Ureter (tissue), 1 donor: Measurements from ENCODE around the gene SUSD1. TPM values are rescaled to one million over a fixed set of nuclear protein-coding genes. Genes with fewer than 3 reads are reported as not detected.
"Not testable (repeated sequence)": the region's sequence is repeated elsewhere in the genome, so short reads cannot be mapped to it uniquely, and the experiment has no call there.

Experiments
- DNase-seq: peaks from one replicate; pipeline ENCODE4 v3.0.0-alpha.2; 2020; ENCODE audit warnings: low spot score
- total RNA-seq: library from RNA; stranded (reverse); gene quantifications from one replicate; pipeline ENCODE4 v1.2.4, GENCODE V29; 2023
- donor health status: DM: yes; HTN: yes; CAD: no.

SUSD1 gene
- total RNA-seq, 1 donor from 2014 or later, result 45.8 TPM

DNA sequence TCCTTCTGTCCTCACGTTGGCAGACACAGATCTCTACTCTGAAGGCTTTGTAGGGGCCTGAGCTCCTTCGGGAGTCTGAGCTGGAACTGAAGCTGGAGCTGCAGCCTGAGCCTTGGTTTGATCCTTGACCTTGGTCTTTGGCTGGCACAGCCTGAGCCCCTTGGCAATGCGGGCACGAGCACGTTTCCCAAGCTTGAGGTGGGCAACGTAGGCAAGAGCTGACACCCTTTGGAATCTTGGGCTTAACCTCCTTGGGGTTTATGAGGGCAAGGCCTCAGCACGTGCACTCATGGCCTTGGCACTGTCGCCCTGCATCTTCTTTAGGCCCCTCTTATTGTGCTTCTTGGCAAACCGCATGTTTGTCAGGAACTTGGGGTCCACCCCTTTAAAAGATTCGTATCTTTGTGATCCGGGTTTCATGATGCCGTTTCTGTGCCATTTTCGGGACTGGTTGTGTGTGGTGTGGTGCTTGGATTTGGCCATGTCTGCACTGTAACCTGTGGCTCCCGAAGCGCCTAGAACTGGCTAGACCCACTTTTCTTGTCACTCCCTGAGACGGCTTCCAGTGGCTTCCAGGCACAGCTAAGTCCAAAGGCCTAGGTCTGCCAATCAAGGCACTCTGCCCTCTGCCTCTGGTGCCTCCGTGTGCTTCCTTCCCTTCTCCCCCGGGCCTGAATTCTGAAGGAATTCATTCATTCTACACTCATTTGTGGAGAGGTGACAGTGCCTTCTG is 1.4 kb downstream of the SUSD1 start:
- DNase-seq, result no peak

DNA sequence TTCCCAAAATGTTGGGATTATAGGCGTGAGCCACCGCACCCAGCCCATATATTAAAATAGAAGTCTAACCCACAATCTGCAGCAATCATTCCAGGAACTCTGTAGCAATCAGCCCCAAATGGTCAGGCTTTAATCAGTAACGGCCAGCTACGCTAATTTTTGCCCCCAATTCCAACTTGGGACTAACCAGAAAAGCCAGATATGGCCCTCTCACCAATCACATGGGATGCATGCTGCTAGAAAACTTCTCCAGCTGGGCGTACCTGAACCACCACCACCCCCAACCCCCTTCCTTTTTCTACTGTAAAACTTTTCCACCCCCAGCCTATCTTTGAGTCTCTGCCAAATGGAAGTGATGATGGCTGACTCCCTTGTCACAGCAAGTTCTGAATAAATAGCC is 4.1 kb downstream of the SUSD1 start:
- DNase-seq, result no peak

DNA sequence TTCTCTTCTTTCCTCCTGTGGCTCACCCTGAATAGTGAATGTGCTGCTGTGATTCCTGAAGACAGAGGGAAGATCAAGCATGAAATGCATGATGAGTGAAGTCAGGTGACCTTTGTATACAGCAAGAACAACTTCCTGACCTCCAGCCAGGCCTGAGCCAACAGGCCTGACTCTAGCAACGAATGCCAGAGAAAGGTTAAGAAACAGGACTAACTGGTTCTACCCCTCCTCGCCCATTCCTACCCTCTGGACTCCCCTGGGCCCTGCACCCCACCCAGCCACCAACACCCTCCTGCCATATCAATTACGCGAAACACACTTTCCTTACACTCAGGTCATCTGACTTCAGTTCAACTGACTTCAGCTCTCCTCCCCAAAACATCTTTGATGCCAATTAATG is 4.9 kb downstream of the SUSD1 start:
- DNase-seq, result peak; percentile 86

DNA sequence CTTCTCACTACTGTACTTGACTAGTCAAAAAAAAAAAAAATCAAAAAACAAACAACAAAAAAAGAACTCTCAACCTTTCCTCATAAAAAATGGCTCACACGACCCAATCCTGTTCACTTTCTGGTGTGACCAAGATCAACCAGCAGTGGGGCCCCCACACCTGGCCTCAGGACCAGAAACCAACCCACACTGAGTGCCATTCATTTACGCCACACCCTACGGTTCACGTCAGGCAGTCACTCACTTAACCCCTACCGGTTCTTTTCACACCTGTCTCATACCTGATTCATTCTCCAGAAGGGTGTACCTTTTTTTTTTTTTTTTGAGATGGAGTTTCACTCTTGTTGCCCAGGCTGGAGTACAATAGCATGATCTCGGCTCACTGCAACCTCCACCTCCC is 5.7 kb downstream of the SUSD1 start:
- DNase-seq, result no peak

DNA sequence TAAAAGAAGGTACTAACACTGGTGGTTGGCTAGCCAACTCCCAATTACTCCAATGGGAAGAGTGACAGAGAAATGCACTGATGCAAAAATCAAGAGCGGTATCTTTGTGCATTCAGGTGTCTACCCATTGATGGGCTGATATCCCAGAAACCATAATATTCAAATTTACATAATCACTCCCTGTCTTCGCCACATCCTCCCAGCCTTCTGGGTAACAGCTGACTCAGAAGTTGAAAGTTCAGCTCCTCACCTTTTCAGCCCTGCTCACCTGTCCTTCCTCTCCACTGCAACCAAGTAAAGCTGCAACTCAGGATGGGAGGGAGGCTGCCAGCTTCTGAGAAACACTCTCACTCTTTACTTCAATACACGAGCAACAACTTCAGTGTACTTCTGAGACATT is 6.9 kb downstream of the SUSD1 start:
- DNase-seq, result no peak

DNA sequence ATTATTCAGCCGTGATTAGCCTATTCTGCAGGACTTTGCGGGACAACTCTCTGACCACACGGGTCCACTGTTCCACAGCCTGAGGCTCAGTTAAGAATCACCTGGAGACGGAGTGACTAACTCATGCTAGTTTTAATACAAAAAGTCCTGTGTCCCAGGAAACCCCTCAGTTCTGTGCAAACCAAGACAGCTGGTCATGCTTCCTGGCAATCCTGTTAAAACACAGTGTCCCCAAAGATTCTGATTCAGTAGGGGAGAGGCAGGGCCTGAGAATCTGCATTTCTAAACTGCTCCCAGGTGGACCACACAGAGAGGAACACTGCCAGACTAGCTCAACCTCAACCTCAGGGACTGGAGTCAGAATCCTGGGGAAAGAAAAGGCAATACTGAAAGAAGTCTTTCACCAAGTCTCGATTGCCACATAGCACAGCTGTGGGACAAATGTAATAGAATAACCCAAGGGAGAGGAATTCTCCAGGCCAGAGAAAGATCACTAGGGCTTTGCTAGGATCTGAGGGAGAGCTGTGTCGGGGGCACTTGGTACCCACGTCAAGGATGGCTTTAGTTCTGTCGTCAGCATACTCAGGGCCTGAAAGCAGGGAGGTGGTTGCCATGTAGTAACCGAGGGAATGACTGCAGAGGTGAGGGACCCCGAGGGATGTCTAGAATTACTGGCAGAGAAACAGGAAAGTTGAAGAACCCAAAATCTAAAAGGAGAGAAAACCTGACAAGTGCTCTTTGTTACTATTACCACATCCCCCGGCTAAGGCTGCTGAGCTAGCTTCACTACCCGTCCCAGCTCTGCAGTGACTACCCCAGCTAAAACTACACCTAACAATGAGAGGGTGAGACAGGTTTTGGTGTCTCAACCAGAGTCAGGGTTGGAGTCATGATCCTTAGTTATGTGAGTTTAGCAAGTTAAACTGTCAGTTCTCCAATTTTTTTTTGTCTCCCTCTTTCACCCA is 8.6 kb downstream of the SUSD1 start:
- no peak for DNase-seq

DNA sequence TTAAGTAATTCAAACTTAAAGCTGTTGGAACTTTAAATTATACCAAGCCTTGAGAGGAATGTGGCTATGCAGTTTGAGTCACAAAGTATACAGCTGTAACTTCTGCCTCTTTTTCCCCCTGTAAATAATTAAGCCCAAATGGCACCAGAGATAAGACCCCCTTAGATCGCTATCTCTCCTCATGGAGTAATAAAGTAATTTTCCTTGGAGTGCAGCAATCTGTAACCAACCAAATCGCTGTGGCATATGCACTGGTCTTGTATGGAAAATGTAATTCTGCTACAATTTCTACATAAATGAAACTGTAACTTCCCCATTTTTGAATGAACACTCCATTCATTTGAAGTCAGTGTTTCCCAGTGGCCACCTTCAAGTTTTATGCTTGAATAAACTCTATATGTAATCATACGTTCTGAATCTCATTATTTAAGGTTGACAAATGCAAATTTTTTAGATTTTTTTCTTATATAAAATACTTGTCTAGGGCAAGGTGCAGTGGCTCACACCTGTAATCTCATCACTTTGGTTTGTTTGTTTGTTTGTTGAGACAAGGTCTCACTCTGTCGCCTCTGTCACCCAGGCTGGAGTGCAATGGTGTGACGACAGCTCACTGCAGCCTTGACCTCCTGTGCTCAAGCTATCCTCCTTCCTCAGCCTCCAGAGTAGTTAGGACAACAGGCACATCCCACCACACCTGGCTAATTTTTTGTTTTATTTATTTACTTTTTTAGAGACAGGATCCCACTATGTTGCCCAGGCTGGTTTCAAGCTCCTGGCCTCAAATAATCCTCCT is 12.3 kb downstream of the SUSD1 start:
- no peak for DNase-seq

DNA sequence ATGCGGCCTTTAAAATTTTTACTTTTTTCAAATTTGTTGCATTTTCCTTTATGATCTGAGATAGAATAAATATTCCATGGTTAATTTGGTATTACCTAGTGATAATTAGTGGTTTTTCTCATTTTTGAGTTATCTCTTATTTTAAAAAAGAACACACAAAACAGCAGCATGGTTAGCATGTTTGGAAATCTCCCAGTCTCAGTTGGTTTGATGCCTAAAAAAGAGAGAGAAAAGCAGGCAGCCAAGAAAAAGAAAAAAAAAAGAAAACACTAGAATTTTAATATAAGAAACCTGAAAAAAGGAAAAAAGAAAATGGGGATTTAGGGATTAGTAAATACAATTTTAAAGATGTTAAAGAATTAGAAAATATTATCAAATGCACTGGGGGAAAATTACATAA is 15.3 kb downstream of the SUSD1 start:
- no peak for DNase-seq

DNA sequence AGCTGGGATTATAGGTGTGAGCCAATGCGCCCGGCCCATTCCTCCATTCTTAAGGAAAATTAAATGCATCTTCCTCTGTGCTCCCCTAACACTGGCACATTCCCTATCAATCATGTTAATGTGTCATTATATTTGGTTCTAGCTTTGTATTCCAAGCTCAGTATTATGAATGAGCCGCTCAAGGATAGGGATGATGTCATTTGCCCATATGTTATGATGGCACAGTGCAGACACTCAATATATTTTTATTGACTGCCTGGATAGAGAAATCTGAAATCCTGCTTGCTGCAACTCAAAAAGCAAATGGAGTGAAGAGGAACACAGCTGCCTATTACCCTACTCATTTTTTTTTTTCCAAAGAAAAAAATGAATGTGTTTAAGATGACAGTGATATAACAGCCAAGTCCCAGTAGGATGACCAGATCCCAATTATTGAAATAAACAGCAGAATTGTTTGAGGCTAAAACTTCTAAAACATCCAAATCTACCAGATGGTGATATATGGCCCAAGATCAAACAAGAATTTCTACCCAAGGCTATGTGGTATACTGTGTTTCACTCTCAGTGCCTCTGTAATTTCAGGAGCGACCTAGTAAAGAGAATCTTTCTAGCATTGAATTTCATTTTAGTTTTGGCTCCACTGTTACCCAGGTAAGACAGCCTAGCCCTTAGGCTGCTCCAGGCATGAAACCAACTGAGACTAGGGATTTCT is 16.3 kb downstream of the SUSD1 start:
- no peak for DNase-seq

DNA sequence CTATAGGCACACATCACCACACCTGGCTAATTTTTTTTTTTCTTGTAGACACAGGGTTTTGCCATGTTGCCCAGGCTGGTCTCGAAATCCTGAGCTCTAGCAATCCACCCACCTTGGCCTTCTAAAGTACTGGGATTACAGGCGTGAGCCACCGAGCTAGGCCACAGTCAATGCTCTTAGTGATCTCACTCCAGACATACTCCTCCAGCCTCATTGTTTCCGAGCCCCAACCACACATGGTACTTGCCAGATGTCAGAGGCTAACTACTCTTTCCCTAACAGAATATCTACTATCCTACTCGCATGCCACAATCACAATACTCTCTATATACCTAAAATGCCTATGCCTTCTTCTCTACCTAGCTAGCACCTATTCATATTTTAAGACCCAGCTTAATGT is 17.1 kb downstream of the SUSD1 start:
- no peak for DNase-seq

DNA sequence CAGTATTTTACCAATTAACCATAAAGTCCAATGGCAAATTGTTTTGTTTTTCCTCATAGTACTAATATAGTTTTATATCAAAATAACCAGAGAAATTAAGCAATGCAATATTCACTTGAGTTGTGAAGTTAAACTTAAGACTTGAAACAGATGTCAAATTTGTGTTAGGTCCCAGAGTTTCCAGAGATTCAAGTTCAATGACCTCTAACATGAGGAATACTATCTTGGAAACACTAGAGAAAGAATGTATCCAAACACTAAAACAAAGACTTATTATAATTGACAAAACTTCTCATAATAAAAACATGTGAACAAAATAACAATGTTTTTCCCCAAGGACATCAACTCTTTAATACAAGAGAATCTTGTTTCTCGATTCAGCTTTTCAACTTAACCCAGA is 18.0 kb downstream of the SUSD1 start:
- no peak for DNase-seq

DNA sequence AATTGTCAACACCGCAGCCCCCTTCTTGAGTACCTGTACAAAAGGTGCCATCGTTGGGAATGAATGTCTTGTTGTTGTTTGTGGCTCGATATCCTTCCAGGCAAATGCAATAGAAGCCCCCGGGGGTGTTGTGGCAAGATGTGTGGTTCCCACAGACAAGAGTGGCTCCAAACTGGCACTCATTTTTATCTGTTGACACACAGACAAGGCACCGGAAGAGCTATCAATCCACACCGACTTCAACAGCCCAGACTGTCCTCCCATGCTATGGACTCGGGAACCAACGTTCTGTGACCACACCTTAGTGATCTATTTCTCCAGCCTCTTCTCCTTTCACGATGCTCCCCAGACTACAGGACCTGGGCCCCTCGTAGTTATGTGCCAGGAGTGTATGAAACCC is 25.9 kb downstream of the SUSD1 start:
- no peak for DNase-seq

DNA sequence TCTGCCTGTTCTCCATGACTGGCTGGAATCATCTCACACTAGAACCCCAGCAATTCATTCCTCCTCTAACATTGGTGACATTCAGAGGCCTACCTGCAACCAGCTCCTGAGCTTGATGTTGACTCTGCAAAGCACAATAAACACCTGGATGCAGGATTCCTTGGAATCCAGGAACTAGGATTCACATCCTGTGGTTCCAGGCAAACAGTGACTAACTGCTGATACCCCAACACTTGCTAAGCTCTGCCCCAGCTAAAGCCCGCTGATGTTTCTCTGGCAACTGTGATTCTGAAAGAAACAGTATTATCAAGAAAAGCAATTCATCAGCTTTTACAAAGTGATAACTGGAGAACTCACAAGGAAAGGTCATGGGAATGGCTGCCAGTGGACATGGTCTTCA is 29.2 kb downstream of the SUSD1 start:
- DNase-seq, result no peak

DNA sequence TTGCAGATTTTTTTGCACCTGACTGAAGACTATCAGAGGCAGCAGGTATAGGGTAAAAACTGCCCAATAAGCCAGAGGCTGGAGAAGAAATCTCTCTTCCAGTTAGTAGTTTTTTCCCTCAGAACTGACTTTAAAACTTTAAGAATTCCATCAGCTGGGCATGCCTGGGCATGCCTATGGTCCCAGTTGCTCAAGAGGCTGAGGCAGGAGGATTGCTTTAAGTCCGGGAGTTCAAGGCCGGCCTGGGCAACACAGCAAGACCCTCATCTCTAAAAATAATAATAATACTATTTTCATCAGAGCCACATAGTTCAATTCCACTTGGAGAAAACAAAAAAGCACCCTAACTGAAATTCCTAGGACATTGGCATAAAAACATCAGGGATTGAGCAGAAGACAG is 30.3 kb downstream of the SUSD1 start:
- DNase-seq, result no peak

DNA sequence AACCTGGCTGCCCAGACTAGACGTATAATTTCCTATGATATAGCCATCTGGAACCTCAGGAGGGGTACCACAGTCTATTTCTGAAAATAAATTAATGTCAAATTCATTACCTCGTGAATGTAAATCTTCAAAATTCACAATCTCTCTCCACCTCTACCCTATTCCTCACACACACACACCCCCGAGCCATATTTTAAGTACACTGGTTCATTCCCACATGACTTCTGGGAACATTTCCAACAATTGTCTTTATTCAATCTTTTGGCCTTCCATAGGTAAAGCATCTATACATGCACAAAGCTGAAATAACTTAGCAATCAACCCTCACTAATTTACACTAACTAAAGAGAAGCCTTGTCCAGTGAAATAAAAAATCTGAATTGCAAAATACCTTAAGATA is 32.7 kb downstream of the SUSD1 start:
- DNase-seq, result no peak

DNA sequence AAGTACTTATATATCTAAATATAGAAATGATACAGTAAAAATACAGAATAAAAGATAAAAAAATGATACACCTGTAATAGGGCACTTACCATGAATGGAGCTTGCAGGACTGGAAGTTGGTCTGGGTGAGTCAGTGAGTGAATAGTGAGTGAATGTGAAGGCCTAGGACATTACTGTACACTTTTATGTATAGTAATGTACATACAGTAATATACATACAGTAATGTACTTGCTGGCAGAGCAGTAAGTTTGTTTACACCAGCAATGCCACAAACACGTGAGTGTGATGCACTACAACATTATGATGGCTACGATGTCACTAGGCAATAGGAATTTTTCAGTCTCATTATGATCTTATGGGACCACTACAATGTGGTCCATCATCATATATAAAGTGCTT is 34.2 kb downstream of the SUSD1 start:
- no peak for DNase-seq

DNA sequence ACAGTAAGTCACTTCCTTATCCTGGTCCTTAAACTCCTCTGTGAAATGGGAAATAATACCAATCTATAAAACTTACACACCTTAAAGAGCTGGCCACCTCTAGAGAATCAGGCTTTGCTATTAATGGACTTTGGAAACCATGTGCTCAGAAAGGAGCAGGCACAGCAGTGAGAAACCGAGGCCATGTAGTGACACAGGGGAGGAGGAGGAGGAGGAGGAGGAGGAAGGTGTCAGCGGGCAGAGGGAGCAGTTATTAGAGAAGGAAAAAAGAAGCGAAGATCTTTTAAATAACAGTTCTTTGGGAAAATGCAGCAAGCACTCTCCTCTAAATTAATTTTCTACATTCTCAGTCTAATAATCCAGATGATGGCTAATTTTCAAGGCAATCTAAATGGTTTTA is 38.0 kb downstream of the SUSD1 start:
- no peak for DNase-seq

DNA sequence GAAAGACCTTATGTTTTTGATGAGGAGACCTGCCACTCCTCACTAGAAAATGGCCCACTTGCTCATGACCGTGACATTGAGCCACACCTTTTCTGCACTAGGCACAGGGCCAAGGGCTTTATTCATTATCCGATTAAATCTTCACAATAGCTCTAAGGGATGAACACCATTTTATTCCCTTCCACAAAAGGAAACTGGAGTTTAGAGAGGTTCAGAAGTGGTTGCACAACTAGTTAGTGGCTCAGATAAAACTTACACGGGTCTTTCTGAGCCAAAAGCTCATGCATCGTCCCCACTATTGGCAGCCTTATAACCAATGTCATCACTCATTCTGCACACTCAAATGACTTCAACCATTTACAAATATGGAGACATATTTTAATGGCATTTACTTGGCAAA is 39.4 kb downstream of the SUSD1 start:
- no peak for DNase-seq

DNA sequence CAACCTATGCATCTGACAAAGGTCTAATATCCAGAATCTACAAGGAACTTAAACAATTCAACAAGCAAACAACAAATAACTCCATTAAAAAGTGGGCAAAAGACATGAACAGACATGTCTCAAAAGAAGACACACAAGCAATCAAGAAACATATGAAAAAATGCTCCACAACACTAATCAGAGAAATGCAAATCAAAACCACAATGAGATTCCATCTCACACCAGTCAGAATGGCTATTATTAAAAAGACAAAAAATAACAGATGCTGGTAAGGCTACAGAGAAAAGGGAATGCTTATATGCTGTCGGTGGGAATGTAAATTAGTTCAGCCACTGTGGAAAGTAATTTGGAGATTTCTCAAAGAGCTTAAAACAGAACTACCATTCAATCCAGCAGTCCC is 41.3 kb downstream of the SUSD1 start:
- not testable (repeated sequence) for DNase-seq

DNA sequence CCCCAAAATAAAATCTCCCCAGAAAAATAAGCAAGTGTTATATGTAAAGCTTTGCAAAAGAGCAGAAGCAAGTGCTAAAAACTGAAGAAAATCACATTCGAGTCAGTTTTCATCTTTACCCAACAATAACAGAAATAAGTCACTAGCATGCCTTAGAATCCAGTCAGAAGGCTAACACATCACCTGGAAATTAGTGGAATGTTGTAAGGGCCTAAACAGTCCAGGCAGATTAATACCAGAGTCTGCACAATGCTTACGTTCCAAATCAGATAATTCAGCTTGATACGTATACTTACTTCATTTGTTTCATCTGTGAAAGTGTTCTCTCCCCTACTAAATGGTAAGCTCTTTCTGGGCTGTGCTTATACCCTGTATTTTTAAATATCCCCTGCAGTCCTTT is 42.7 kb downstream of the SUSD1 start:
- DNase-seq, result no peak

DNA sequence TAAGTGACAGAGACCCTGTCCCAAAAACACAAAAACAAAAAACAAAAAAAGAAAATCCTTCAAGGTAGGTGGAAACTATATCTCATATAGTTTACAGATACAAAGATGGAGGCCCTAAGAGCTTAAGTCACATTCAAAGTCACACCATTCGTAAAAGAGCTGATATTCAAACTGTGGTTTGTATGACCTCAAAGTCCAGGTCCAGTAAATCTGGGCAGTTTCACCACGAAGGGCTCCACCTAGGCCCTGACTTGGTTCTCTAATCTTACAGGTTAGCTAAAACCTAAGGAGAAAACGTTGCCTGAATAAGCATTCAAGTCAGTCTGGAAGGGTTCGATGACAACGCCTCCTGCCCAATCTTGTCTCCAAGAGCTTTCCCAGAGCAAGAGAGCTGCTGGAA is 44.1 kb downstream of the SUSD1 start:
- DNase-seq, result no peak

DNA sequence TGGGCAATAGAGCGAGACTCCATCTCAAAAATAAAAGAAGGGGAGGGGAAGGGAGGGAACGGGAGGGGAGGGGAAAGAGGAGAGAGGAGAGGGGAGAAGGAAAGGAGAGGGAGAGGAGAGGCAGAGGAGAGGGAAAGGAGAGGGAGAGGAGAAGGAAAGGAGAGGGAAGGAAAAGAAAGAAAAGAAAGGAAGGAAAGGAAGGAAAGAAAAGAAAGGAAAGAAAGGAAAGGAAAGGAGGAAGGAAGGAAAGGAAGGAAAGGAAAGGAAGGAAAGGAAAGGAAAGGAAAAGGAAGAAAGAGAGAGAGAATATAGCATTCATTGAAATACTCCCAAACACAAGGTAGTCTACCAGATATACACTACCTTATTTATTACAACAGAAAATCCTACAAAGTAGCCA is 44.8 kb downstream of the SUSD1 start:
- no peak for DNase-seq
